GM23338 (cell line): Measurements from ENCODE around the gene GNA12. TPM values are rescaled to one million over a fixed set of nuclear protein-coding genes. Genes with fewer than 3 reads are reported as not detected.

Experiments used
- ATAC-seq: fragments of 200-7000 bp; cut with Tn5 transposase; 3 replicates; pipeline ENCODE4 v1.9.1; 2020
- DNase-seq: peaks from one replicate; pipeline ENCODE4 v3.0.0-alpha.2; 2015; ENCODE audit warnings: low spot score
- H2AFZ ChIP-seq: fragments of 200-600 bp; sonication (generic); 2 replicates; pipeline ENCODE4 v1.8.0; 2016; ENCODE audit warnings: antibody characterized with exemption, mild to moderate bottlenecking, moderate library complexity
- H3F3A ChIP-seq: fragments of 200-600 bp; sonication (generic); replicated peaks from 2 replicates; pipeline ENCODE4 v1.8.0; 2017; ENCODE audit warnings: antibody characterized with exemption, mixed run types, low read depth
- H3K27ac ChIP-seq: fragments of 200-600 bp; sonication (generic); 2 replicates; pipeline ENCODE4 v1.6.1; 2016; ENCODE audit warnings: low read depth
- H3K27me3 ChIP-seq: fragments of 200-600 bp; sonication (generic); 2 replicates; pipeline ENCODE4 v1.8.0; 2016; ENCODE audit warnings: mild to moderate bottlenecking, mixed run types, moderate library complexity; ENCODE audit not compliant: insufficient read depth
- H3K36me3 ChIP-seq: fragments of 200-600 bp; sonication (generic); 2 replicates; pipeline ENCODE4 v1.8.0; 2016; ENCODE audit warnings: mild to moderate bottlenecking; ENCODE audit not compliant: insufficient read depth
- H3K4me1 ChIP-seq: fragments of 200-600 bp; sonication (generic); 2 replicates; pipeline ENCODE4 v1.8.0; 2016; ENCODE audit warnings: mild to moderate bottlenecking, moderate library complexity; ENCODE audit not compliant: insufficient read depth
- H3K4me2 ChIP-seq: fragments of 200-600 bp; sonication (generic); 2 replicates; pipeline ENCODE4 v1.7.1; 2017; ENCODE audit warnings: mixed run types
- H3K4me3 ChIP-seq: fragments of 200-600 bp; sonication (generic); 2 replicates; pipeline ENCODE4 v1.6.1; 2016; ENCODE audit warnings: mixed run types
- H3K79me2 ChIP-seq: fragments of 200-600 bp; sonication (generic); replicated peaks from 2 replicates; pipeline ENCODE4 v1.8.0; 2017; ENCODE audit warnings: mild to moderate bottlenecking; ENCODE audit not compliant: insufficient read depth
- H3K9me2 ChIP-seq: fragments of 200-600 bp; sonication (generic); 2 replicates; pipeline ENCODE4 v1.8.0; 2017; ENCODE audit not compliant: insufficient read depth
- H4K20me1 ChIP-seq: fragments of 200-600 bp; sonication (generic); replicated peaks from 2 replicates; pipeline ENCODE4 v1.8.0; 2017; ENCODE audit warnings: mild to moderate bottlenecking; ENCODE audit not compliant: insufficient read depth
- H3K27ac Mint-ChIP-seq: 2 replicates; pipeline ENCODE4 v1.8.0; 2020; ENCODE audit warnings: inconsistent platforms, mild to moderate bottlenecking, moderate library complexity, mixed read lengths
- H3K27me3 Mint-ChIP-seq: 3 replicates; pipeline ENCODE4 v1.8.0; 2022; ENCODE audit warnings: low read depth, mild to moderate bottlenecking, moderate library complexity, mixed read lengths, inconsistent platforms; ENCODE audit not compliant: insufficient read depth, poor library complexity
- H3K36me3 Mint-ChIP-seq: 3 replicates; pipeline ENCODE4 v1.8.0; 2021; ENCODE audit warnings: low read depth, mild to moderate bottlenecking, inconsistent platforms, moderate library complexity, mixed read lengths
- H3K4me1 Mint-ChIP-seq: 3 replicates; pipeline ENCODE4 v1.8.0; 2020; ENCODE audit warnings: mild to moderate bottlenecking, inconsistent platforms, mixed read lengths
- H3K4me3 Mint-ChIP-seq: 3 replicates; pipeline ENCODE4 v1.8.0; 2021; ENCODE audit warnings: moderate library complexity, mild to moderate bottlenecking, inconsistent platforms, mixed read lengths
- H3K9me3 Mint-ChIP-seq: 3 replicates; pipeline ENCODE4 v1.8.0; 2020; ENCODE audit warnings: moderate library complexity, mild to moderate bottlenecking, inconsistent platforms, mixed read lengths
- CTCF ChIP-seq, 2 experiments: fragments of 200-600 bp in 1 of 2; sonication (generic) in 1 of 2; conservative IDR thresholded peaks; 2 replicates each; pipeline versions ENCODE4 v1.5.1 to v1.6.1; 2016 to 2017; ENCODE audit warnings: antibody characterized with exemption in 2 of 2, low read depth in 2 of 2, mild to moderate bottlenecking in 2 of 2, moderate library complexity in 1 of 2
- REST ChIP-seq: IDR thresholded peaks from one replicate; pipeline ENCODE4 v1.6.1; 2018; ENCODE audit warnings: antibody characterized with exemption; ENCODE audit not compliant: unreplicated experiment
- STAT1 ChIP-seq: IDR thresholded peaks from one replicate; pipeline ENCODE4 v1.6.1; 2016; ENCODE audit warnings: antibody characterized with exemption; ENCODE audit not compliant: unreplicated experiment
- ZNF114 ChIP-seq: fragments of 250-450 bp; sonication (Bioruptor Pico); IDR thresholded peaks from 2 replicates; pipeline ENCODE4 v1.5.0; 2020; ENCODE audit warnings: mild to moderate bottlenecking, moderate library complexity
- ZNF462 ChIP-seq: fragments of 250-450 bp; sonication (Bioruptor Pico); IDR thresholded peaks from 2 replicates; pipeline ENCODE4 v1.5.0; 2020; ENCODE audit warnings: mild to moderate bottlenecking, moderate library complexity
- polyA plus RNA-seq: library from polyadenylated mRNA; unstranded; fragments of >200 nt; fragmentation: Nextera tagmentation; extraction: Ambion mirVana; gene quantifications from 2 replicates; pipeline ENCODE4 v1.2.1, GENCODE V29; 2016
- total RNA-seq: library from RNA; depleted of rRNA; stranded (reverse); fragments of >200 nt; shearing (Covaris generic); gene quantifications from 2 replicates; pipeline ENCODE4 v1.2.3, GENCODE V29; 2014

GNA12 gene
- total and polyA plus RNA-seq, 2 experiments from 2014 or later, result 24.0 to 87.7 TPM

- no peak for TF ChIP-seq ZNF462 (CRISPR knock-in tag)
Measured at GRCh38 chr7:2800220-2800930, 43.7 kb downstream of the GNA12 start (continued).

- Histone ChIP-seq H3K36me3 (peaks cover 10% of the 10 kb centered on the region), H3K4me3 (no peak overlapping the region), H3K27me3 (no peaks in the 10 kb centered on the region), H3K27ac (no peak overlapping the region), H2AFZ (no peak overlapping the region), H3K4me1 (peaks cover 68% of the 10 kb centered on the region), H3K9me2 (no peaks in the 10 kb centered on the region), H3K4me2 (no peak overlapping the region), H3F3A (no peaks in the 10 kb centered on the region), H3K79me2 (peaks cover 100% of the 10 kb centered on the region), H4K20me1 (peaks cover 22% of the 10 kb centered on the region)
- H3K27me3 Mint-ChIP-seq, result peaks cover 2% of the 10 kb centered on the region
- H3K27ac Mint-ChIP-seq, result no peak overlapping the region
- no peak for ATAC-seq
- H3K9me3 Mint-ChIP-seq, result no peaks in the 10 kb centered on the region
- no peak overlapping the region for H3K4me3 Mint-ChIP-seq
- H3K4me1 Mint-ChIP-seq, result peaks cover 71% of the 10 kb centered on the region
- H3K36me3 Mint-ChIP-seq, result peaks cover 8% of the 10 kb centered on the region
- DNase-seq, result no peak
- TF ChIP-seq REST, result no peak
- TF ChIP-seq ZNF114 (CRISPR knock-in tag), result no peak
- no peak for TF ChIP-seq STAT1
- no peak for TF ChIP-seq CTCF (conservative IDR thresholded peaks at IDR 0.05; ENCODE audit: low read depth in 2 of 2)
Measured at GRCh38 chr7:2799253-2799652, 44.9 kb downstream of the GNA12 start.
